ENCODE data around the gene FRS3.

FRS3 gene

DNA sequence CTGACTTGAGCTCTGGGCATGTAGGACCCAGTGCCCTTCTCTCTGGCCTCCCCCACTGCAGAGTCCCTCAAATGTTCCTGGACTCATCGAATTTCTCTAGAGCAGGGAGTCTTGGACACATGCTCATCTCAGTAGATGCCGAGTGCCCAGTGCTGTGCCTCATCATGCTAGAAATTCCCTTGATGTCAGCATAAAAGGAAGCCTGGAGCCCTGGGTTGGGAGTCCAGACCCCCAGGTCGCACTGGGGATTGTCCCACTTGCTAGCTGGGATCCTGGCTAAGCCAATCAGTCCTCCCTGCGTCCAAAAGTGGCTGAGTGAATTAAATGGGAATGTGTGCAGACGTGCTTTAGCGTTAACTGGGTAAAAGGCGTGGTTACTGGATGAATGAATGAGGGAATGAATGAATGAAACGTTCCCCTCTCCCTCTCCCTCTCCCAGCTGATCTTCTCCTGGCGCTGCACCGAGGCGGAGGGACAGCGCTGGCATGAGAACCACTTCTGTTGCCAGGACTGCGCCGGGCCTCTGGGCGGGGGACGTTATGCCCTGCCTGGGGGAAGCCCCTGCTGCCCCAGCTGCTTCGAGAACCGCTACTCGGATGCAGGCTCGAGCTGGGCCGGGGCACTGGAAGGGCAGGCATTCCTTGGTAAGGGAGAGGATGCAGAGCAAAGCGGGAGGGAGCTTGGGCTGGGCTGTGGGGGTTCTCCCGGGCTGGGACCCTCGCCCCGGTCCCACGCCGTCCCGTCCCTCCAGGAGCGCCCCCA lies 6.2 kb upstream of the FRS3 start:
- no peaks in the 10 kb centered on the region for H3K9me3 Mint-ChIP-seq
- ATAC-seq (replicated peaks) (no peak), DNase-seq (no peak)
- peaks cover 8 to 12% of the 10 kb centered on the region in 2 donors for H3K4me1 Mint-ChIP-seq (ENCODE audit: low read depth in 2 of 2)
- H3K27me3 Mint-ChIP-seq = peaks cover 0 to 6% of the 10 kb centered on the region in 2 donors
- H3K36me3 Mint-ChIP-seq (ENCODE audit: insufficient read depth) = peaks cover 39% of the 10 kb centered on the region
- H3K27ac Mint-ChIP-seq = no peak overlapping the region
- peak overlapping the region; percentile 94 to 95 for H3K4me3 Mint-ChIP-seq

DNA sequence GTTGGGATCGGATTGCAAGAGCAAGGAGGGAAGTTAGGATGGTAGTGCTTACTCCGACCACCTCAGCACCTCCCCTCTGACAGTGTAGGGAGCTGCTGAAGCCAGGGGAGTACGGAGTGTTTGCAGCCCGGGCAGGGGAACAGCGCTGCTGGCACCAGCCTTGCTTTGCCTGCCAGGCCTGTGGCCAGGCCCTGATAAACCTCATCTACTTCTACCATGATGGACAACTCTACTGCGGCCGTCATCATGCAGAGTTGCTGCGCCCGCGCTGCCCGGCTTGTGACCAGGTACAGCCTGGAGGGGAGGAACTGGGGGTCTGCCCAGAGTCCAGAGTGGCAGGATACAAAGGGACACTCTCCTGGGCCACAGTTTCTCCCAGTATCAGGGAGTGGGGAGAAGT lies 5.6 kb upstream of the FRS3 start:
- DNase-seq (no peak), ATAC-seq (replicated peaks) (no peak)
- Mint-ChIP-seq H3K4me3 (peak overlapping the region; percentile 25 to 95), H3K4me1 (ENCODE audit: low read depth in 2 of 2) (peaks cover 8 to 11% of the 10 kb centered on the region in 2 donors), H3K27me3 (peaks cover 0 to 8% of the 10 kb centered on the region in 2 donors), H3K9me3 (no peaks in the 10 kb centered on the region), H3K27ac (no peak overlapping the region), H3K36me3 (ENCODE audit: insufficient read depth) (peaks cover 33% of the 10 kb centered on the region)

DNA sequence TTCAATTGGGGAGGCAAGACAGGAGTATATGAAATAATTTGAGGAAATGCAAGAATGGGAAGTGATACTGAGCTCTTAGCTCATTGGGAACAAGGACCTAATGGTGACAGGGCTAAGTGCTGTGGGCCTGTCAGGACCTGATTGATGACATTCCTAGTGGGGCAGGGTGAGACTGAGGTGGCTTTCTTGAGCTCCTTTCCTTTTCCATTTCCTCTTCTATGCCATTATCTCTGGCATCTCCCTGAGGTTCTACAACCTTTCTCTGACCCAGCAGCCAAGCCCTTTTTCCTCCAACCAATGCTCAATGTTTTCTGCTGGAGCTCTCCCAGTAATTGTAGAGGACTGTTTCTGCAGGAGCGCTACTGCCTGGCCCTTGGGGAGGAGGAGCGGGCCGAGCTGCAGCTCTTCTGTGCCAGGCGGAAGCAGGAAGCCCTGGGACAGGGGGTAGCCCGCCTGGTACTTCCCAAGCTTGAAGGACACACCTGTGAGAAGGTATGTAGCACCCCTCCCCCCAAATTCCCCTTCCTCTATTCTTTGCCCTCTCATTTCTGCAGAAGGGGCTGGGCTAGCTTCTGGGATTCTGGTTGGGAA lies 5.0 kb upstream of the FRS3 start:
- H3K27me3 Mint-ChIP-seq = peaks cover 0 to 8% of the 10 kb centered on the region in 2 donors
- ATAC-seq (replicated peaks) = no peak
- peak overlapping the region in 1 of 2 donors; percentile 25 for H3K4me3 Mint-ChIP-seq
- DNase-seq = no peak
- H3K36me3 Mint-ChIP-seq (ENCODE audit: insufficient read depth) = peaks cover 28% of the 10 kb centered on the region
- H3K4me1 Mint-ChIP-seq (ENCODE audit: low read depth in 2 of 2) = peaks cover 8 to 10% of the 10 kb centered on the region in 2 donors
- H3K9me3 Mint-ChIP-seq = no peaks in the 10 kb centered on the region
- no peak overlapping the region for H3K27ac Mint-ChIP-seq

DNA sequence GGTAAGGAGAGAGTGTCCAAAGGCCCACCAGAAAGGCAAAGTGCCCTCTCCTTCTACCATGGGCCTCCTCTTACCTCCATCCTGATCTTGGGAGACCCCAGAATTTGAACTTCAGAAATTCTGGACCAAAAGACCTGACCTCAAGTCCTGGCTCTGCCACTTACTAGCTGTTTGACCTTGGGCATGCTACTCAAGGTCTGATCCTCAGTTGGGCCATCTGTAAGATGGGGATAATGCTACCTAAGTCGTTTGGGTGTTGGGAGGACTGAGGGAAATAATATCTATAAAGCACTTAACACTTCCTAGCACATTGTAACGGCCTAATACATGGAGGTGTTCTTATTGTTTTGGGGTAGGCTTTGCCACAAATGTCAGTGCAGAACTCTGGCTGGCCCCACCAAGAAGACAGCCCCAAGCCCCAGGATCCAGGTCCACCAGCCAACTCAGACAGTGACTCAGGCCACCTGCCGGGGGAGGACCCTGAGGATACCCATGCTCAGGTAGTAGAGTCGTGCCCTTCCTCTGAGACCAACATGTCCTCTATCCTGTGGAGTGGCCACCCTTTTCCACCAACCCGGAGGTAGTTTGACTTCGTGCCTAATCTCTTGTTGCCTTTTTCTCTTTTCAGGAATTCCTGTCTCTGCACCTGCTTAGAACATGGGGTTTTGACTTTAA lies 3.5 kb upstream of the FRS3 start:
- DNase-seq = no peak
- Mint-ChIP-seq H3K4me3 (no peak overlapping the region), H3K27me3 (peaks cover 0 to 8% of the 10 kb centered on the region in 2 donors), H3K9me3 (no peaks in the 10 kb centered on the region), H3K27ac (peak overlapping the region in 1 of 2 donors; percentile 24), H3K4me1 (ENCODE audit: low read depth in 2 of 2) (peaks cover 13 to 16% of the 10 kb centered on the region in 2 donors), H3K36me3 (ENCODE audit: insufficient read depth) (peaks cover 18% of the 10 kb centered on the region)
- ATAC-seq (replicated peaks) = no peak

DNA sequence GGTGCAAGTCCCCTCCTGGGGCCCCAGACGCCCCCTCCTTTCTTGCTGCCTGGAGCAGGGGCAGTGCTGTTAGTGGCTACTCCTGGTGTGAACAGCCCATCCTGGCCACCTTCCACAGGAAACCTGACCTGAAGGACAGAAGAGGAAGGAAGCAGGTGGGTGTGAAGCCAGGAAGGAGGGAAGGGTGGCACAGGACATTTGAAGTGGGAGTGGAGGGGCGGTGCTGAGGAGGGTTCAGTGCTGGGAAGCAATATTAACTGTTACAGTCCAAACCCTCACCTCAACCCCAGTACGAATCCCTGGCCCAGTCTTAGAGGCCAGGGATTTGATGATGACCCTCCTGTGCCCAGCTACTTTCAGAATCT lies 1.6 kb upstream of the FRS3 start:
- H3K4me3 Mint-ChIP-seq = peak overlapping the region; percentile 56 to 63
- DNase-seq (no peak), ATAC-seq (replicated peaks) (no peak)
- peaks cover 0 to 8% of the 10 kb centered on the region in 2 donors for H3K27me3 Mint-ChIP-seq
- peaks cover 3% of the 10 kb centered on the region for H3K36me3 Mint-ChIP-seq (ENCODE audit: insufficient read depth)
- H3K27ac Mint-ChIP-seq = no peak overlapping the region
- H3K4me1 Mint-ChIP-seq (ENCODE audit: low read depth in 2 of 2) = peaks cover 13 to 16% of the 10 kb centered on the region in 2 donors
- no peaks in the 10 kb centered on the region for H3K9me3 Mint-ChIP-seq

DNA sequence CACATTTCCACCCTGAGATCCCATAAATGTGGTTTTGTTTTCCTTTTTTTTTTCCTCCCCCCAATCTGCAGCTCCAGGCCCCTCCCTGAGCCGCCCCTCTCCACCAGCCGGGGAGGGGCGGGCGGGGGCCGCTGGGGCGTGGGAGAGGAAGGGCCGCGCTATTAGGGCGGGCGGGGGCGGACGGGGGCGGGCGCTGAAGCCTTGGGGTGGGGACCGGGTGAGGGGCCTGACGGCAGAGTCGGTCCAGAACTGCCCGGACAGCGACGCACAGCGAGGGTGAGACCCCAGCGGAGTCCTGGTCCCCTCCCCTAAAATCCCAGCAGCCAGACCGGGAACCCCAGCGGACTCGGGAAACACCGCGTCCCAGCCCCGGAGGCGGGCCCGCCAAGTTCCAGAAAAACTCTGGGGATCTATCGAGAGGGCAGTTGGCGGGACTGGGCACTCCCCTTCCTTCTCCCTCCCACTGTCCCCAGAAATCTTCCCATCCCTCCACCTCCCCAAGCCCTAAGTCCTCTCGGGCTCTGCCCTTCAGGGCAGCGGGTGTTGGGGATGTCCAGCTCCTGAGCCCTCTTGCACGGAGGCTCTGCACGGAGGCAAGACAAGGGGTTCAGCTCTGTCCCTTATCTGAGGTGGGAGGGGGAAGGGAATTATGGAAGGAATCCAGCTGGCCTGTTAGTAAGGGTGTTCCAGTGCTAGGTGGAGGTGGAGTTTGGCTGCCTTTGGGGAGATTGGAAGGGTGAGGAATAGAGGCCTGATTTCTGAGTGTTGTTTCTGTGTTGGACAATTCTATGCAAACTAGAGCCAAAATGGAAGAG lies 1.1 kb upstream of the FRS3 start, which contains the start of gene PRICKLE4:
PRICKLE4 (plus strand) TSS at position 232 of the 815 bp plus-strand sequence. CDS start 2,692 bp downstream, outside the sequence.
- Mint-ChIP-seq H3K4me1 (ENCODE audit: low read depth in 2 of 2) (peaks cover 13 to 16% of the 10 kb centered on the region in 2 donors), H3K9me3 (no peaks in the 10 kb centered on the region), H3K27ac (peak within 1 kb of the TSS; percentile 63 to 86), H3K36me3 (ENCODE audit: insufficient read depth) (peaks cover 3% of the 10 kb centered on the region), H3K4me3 (peak within 1 kb of the TSS; percentile 88 to 89), H3K27me3 (peaks cover 0 to 8% of the 10 kb centered on the region in 2 donors)
- no peak for ATAC-seq (replicated peaks)
- DNase-seq = no peak

DNA sequence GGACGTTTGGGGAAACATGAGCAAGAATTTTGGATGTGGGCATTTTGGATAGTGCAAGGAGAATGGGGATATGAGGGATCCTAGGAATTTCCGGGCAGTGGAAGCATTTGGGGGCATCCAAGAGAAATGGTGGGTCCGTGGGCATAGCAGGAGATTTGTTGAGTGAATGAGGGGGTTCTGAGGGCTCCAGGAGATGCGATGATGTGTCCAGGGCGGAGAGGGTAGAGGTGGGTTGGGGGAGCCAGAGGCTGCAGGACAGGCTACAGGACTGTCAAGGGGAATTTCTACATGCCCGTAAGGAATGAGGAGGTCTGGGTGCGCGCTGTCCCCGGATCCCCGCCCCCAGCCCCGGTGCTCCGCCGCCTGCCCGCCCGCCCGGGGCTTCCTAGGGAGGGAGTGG lies 364 bp downstream of the FRS3 start:
- peak overlapping the region; percentile 63 to 86 for H3K27ac Mint-ChIP-seq
- H3K27me3 Mint-ChIP-seq = peaks cover 0 to 8% of the 10 kb centered on the region in 2 donors
- ATAC-seq (replicated peaks) = no peak
- H3K9me3 Mint-ChIP-seq = no peaks in the 10 kb centered on the region
- DNase-seq = no peak
- peaks cover 13 to 16% of the 10 kb centered on the region in 2 donors for H3K4me1 Mint-ChIP-seq (ENCODE audit: low read depth in 2 of 2)
- H3K4me3 Mint-ChIP-seq = peak overlapping the region; percentile 85 to 88
- peaks cover 3% of the 10 kb centered on the region for H3K36me3 Mint-ChIP-seq (ENCODE audit: insufficient read depth)

DNA sequence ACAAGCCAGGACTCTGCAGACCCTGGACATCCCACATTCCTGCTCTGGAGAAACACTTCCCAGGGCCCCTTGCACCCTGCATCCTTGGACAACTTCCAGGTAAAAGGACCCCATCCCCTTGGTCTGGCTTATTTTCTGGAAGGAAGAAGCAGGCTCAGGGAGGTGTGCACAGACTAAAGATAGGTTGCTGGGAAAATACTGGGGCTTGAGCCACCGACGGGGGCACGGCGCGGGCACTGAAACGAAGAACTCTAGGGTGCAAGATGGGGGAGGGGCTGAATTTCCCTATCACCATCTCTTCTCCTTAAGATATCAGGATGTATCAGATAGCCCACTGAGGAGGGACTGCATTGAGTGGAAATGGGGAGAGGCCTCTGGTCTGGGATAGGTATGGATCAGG lies 805 bp downstream of the FRS3 start:
- H3K4me3 Mint-ChIP-seq = peak overlapping the region; percentile 85 to 88
- ATAC-seq (replicated peaks) = no peak
- H3K4me1 Mint-ChIP-seq (ENCODE audit: low read depth in 2 of 2) = peaks cover 13 to 16% of the 10 kb centered on the region in 2 donors
- peaks cover 3% of the 10 kb centered on the region for H3K36me3 Mint-ChIP-seq (ENCODE audit: insufficient read depth)
- no peaks in the 10 kb centered on the region for H3K9me3 Mint-ChIP-seq
- peaks cover 0 to 8% of the 10 kb centered on the region in 2 donors for H3K27me3 Mint-ChIP-seq
- no peak for DNase-seq
- peak overlapping the region; percentile 63 to 86 for H3K27ac Mint-ChIP-seq

DNA sequence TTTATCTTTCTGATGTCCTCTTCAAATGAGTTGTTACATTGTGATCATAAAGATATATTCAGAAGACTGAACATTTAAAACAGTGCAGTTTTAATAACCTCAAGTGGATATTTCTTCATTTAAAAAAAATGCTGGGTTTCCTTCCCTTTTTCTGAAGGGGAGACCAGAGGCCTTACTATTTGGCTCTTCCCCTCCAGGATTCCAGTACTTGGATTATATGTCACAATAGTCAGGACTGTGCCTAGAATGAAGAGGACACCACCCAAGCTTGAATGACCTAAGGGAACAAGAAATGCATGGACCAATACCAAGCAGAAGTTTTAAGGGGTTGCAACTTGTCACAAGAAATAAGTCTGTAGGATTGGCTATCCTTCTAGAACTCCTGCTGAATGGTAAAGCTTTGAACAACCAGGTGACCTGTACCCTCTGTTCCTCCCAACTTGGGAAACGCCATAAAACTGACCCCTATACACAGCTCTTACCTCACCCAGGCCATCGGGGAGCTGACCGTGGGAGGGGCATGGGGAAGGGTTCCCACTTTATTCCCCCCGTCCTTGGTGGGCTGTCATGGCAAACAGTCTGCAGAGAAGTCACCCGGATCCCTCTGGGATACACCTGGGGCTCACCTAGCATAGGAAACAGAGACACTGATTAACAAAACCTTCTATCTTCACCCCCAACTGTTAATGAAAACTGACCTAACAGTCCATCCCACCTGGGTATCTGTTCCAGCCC lies 2.0 kb downstream of the FRS3 start:
- H3K4me3 Mint-ChIP-seq = peak overlapping the region in 1 of 2 donors; percentile 88
- H3K27ac Mint-ChIP-seq = no peak overlapping the region
- no peak for ATAC-seq (replicated peaks)
- peaks cover 13 to 16% of the 10 kb centered on the region in 2 donors for H3K4me1 Mint-ChIP-seq (ENCODE audit: low read depth in 2 of 2)
- peaks cover 6% of the 10 kb centered on the region for H3K36me3 Mint-ChIP-seq (ENCODE audit: insufficient read depth)
- DNase-seq = no peak
- no peaks in the 10 kb centered on the region for H3K9me3 Mint-ChIP-seq
- H3K27me3 Mint-ChIP-seq = peaks cover 0 to 8% of the 10 kb centered on the region in 2 donors

DNA sequence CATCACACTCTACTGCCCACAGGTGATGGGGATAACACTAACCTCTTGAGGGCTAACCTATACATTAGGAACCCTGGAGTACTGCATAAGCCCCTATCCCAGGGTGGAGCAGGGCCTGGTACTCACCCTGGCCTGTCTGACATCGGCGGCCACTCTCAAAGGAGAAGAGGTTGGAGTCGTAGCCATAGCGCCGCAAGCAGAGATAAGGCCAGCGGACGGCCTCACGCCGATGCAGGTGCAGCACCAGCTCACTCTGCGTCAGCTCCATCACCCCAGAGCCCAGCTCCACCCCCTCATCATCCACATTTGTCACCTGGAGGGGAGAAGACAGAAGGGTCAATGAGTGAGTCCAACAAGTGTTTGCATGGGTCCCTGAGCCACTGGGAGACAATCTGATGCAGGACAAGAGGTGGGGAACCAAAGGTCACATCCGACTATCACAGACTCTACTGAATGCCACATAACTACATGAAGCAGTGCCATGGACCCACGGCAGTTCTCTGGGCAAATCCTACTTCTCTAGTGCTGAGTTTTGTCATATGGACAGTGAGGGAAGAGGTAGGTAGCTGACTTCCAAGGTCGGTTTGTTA lies 4.3 kb downstream of the FRS3 start:
- ATAC-seq (replicated peaks) (no peak), DNase-seq (no peak)
- H3K36me3 Mint-ChIP-seq (ENCODE audit: insufficient read depth) = peaks cover 6% of the 10 kb centered on the region
- H3K27me3 Mint-ChIP-seq = no peaks in the 10 kb centered on the region
- peaks cover 8 to 11% of the 10 kb centered on the region in 2 donors for H3K4me1 Mint-ChIP-seq (ENCODE audit: low read depth in 2 of 2)
- no peak overlapping the region for H3K4me3 Mint-ChIP-seq
- H3K27ac Mint-ChIP-seq = no peak overlapping the region
- no peaks in the 10 kb centered on the region for H3K9me3 Mint-ChIP-seq

DNA sequence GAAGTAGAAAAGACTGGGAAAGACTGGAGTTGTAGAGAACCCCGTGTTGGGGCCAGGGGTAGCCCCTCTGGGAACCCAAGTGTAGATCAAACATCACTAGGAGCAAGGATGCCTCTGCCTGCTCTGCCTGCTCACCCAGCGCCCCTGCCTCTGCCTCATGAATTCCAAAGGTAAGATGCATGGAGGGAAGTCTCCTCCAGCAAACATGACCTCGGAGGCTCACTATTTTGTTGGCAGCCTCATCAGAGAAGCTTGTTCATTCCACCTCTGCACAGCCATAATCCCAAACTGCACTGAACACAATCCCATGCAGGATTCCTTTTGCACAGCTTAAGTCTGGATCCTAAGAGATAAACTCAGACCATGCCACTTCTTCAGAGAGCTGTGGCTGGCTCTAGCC lies 4.9 kb downstream of the FRS3 start:
- Mint-ChIP-seq H3K36me3 (ENCODE audit: insufficient read depth) (peaks cover 6% of the 10 kb centered on the region), H3K4me3 (no peak overlapping the region), H3K27ac (no peak overlapping the region), H3K9me3 (no peaks in the 10 kb centered on the region), H3K4me1 (ENCODE audit: low read depth in 2 of 2) (peaks cover 6 to 8% of the 10 kb centered on the region in 2 donors), H3K27me3 (no peaks in the 10 kb centered on the region)
- DNase-seq = no peak
- no peak for ATAC-seq (replicated peaks)
